ENCODE data around the gene FBF1. TPM values are rescaled to one million over a fixed set of nuclear protein-coding genes. Genes with fewer than 3 reads are reported as not detected.
A peak's percentile ranks its signal among the peaks of the same experiment; 100 is the strongest.

FBF1 gene
- total and polyA plus RNA-seq, 10 donors = 5.2 to 16.0 (median 10.0) TPM

- no peaks in the 10 kb centered on the region for H3K27me3 ChIP-seq (replicated peaks in 1 of 7)
- H3K4me1 ChIP-seq = no peaks in the 10 kb centered on the region
- DNase-seq = no peak
- intact Hi-C loops (cut with DNase I; ENCODE audit: low total_unique reads) = no loop called here
- no peak overlapping the region for H3K27ac ChIP-seq
- H3K36me3 ChIP-seq = peaks cover 0 to 9% (median 0%) of the 10 kb centered on the region in 6 donors
- no peak for TF ChIP-seq POLR2AphosphoS5 (IDR thresholded peaks at IDR 0.05)
- no peak for TF ChIP-seq POLR2A (IDR thresholded peaks at IDR 0.05)
- TF ChIP-seq, protein P1, sequence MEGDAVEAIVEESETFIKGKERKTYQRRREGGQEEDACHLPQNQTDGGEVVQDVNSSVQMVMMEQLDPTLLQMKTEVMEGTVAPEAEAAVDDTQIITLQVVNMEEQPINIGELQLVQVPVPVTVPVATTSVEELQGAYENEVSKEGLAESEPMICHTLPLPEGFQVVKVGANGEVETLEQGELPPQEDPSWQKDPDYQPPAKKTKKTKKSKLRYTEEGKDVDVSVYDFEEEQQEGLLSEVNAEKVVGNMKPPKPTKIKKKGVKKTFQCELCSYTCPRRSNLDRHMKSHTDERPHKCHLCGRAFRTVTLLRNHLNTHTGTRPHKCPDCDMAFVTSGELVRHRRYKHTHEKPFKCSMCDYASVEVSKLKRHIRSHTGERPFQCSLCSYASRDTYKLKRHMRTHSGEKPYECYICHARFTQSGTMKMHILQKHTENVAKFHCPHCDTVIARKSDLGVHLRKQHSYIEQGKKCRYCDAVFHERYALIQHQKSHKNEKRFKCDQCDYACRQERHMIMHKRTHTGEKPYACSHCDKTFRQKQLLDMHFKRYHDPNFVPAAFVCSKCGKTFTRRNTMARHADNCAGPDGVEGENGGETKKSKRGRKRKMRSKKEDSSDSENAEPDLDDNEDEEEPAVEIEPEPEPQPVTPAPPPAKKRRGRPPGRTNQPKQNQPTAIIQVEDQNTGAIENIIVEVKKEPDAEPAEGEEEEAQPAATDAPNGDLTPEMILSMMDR (IDR thresholded peaks at IDR 0.05 in 8 of 11, conservative IDR thresholded peaks at IDR 0.05 in 3 of 11) = no peak
- H3K4me3 ChIP-seq = no peak overlapping the region
- WGBS, 5 donors = 94 to 97% (median 96%) methylated on average over 4 of the region's 4 CpGs
- no peaks in the 10 kb centered on the region for H3K9me3 ChIP-seq
Measured at GRCh38 chr17:75931062-75931461, 9.8 kb downstream of the FBF1 start.

DNA sequence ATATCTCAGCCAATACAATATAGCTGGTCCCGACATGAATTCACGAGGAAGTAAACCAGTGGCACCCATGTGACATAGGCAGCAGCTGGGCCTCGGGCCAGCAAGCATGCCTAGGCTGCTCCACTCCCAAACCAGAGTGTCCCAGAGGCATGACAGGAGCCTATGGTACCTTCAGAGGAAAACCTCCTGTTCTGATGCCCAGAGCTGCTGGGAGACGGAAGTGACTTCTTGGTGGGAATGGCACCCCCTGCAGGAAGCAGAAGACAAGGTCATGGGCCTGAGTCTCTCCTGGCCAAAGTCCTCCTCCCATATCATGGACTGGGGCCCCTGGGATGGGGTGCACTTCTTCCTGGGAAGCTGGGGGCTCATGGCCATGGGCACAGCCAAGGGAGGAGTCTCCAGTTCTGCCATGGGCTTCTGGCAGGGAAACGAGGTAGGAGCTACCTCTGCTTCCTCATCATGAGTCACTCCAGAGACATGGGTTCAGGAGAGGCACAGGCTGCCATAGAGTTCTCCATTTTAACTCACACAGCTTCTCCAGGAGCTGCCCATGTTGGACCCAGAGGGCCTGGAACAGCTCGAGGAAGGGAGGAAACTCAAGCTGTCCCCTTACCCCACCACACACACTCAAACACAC, 13.4 kb downstream of the FBF1 start:
- TF ChIP-seq, protein P1 (IDR thresholded peaks at IDR 0.05 in 8 of 11, conservative IDR thresholded peaks at IDR 0.05 in 3 of 11) = peak in 6 of 11 experiments; percentile 22 to 52 (median 30)
- no peak for TF ChIP-seq POLR2AphosphoS5 (IDR thresholded peaks at IDR 0.05)
- intact Hi-C loops (cut with DNase I; ENCODE audit: low total_unique reads) = no loop called here
- H3K27ac ChIP-seq = no peak overlapping the region
- H3K4me1 ChIP-seq = peaks cover 0 to 16% (median 10%) of the 10 kb centered on the region in 6 donors
- H3K9me3 ChIP-seq = no peaks in the 10 kb centered on the region
- H3K36me3 ChIP-seq = peaks cover 0 to 33% (median 0%) of the 10 kb centered on the region in 6 donors
- no peak overlapping the region for H3K4me3 ChIP-seq
- WGBS, 5 donors = 57 to 80% (median 67%) methylated on average over 5 to 6 of the region's 6 CpGs
- H3K27me3 ChIP-seq (replicated peaks in 1 of 7) = no peaks in the 10 kb centered on the region
- DNase-seq = no peak

- H3K27me3 ChIP-seq (replicated peaks in 1 of 7) = no peaks in the 10 kb centered on the region
- peaks cover 0 to 33% (median 0%) of the 10 kb centered on the region in 6 donors for H3K36me3 ChIP-seq
- peaks cover 0 to 21% (median 14%) of the 10 kb centered on the region in 6 donors for H3K4me1 ChIP-seq
- intact Hi-C loops (cut with DNase I; ENCODE audit: low total_unique reads) = no loop called here
- WGBS, 5 donors = 91 to 100% (median 93%) methylated on average over 4 of the region's 4 CpGs
- no peak for DNase-seq
- TF ChIP-seq POLR2A (IDR thresholded peaks at IDR 0.05) = no peak
- no peak for TF ChIP-seq POLR2AphosphoS5 (IDR thresholded peaks at IDR 0.05)
- TF ChIP-seq, protein P1 (IDR thresholded peaks at IDR 0.05 in 8 of 11, conservative IDR thresholded peaks at IDR 0.05 in 3 of 11) = no peak
- H3K4me3 ChIP-seq = no peak overlapping the region
- no peaks in the 10 kb centered on the region for H3K9me3 ChIP-seq
- H3K27ac ChIP-seq = no peak overlapping the region
Measured at GRCh38 chr17:75926456-75926855, 14.4 kb downstream of the FBF1 start.

GRCh38 chr17:75925912-75926311, 14.9 kb downstream of the FBF1 start:
- Histone ChIP-seq H3K27me3 (replicated peaks in 1 of 7) (no peaks in the 10 kb centered on the region), H3K4me3 (no peak overlapping the region), H3K27ac (no peak overlapping the region), H3K4me1 (peaks cover 0 to 21% (median 14%) of the 10 kb centered on the region in 6 donors), H3K9me3 (no peaks in the 10 kb centered on the region), H3K36me3 (peaks cover 0 to 33% (median 0%) of the 10 kb centered on the region in 6 donors)
- WGBS, 5 donors = 93 to 97% (median 96%) methylated on average over 15 of the region's 15 CpGs
- DNase-seq = no peak
- TF ChIP-seq POLR2A (IDR thresholded peaks at IDR 0.05) (no peak), POLR2AphosphoS5 (IDR thresholded peaks at IDR 0.05) (no peak)
- TF ChIP-seq, protein P1 (IDR thresholded peaks at IDR 0.05 in 8 of 11, conservative IDR thresholded peaks at IDR 0.05 in 3 of 11) = no peak
- intact Hi-C loops (cut with DNase I; ENCODE audit: low total_unique reads) = no loop called here
